Osteoblast (primary cell): ENCODE results near the gene IBA57. TPM values are rescaled to one million over a fixed set of nuclear protein-coding genes. Genes with fewer than 3 reads are reported as not detected.

Experiments used
- DNase-seq: peaks from one replicate; pipeline ENCODE4 v3.0.0; 2011; ENCODE audit warnings: low spot score, mixed read lengths; ENCODE audit not compliant: insufficient read length; ENCODE audit errors: missing footprints
- H2AFZ ChIP-seq: 2 replicates; pipeline ENCODE4 v1.6.0; 2011; ENCODE audit warnings: mild to moderate bottlenecking, low read length
- H3K27ac ChIP-seq: 2 replicates; pipeline ENCODE4 v1.5.1; 2011; ENCODE audit warnings: mild to moderate bottlenecking, low read depth, low read length, moderate library complexity
- H3K27me3 ChIP-seq: 2 replicates; pipeline ENCODE4 v1.6.0; 2012; ENCODE audit warnings: mild to moderate bottlenecking, control low read depth, inconsistent platforms, low read length, moderate library complexity; ENCODE audit not compliant: insufficient read depth
- H3K36me3 ChIP-seq: 2 replicates; pipeline ENCODE4 v1.5.1; 2011; ENCODE audit warnings: mild to moderate bottlenecking, low read length, control low read depth, moderate library complexity; ENCODE audit not compliant: insufficient read depth
- H3K4me1 ChIP-seq: 2 replicates; pipeline ENCODE4 v1.5.1; 2011; ENCODE audit warnings: mild to moderate bottlenecking, low read length, control low read depth, moderate library complexity; ENCODE audit not compliant: insufficient read depth
- H3K4me2 ChIP-seq: 2 replicates; pipeline ENCODE4 v1.6.0; 2011; ENCODE audit warnings: mild to moderate bottlenecking, low read length; ENCODE audit not compliant: insufficient read depth
- H3K4me3 ChIP-seq: fragments of 200-600 bp; sonication (generic); 3 replicates; pipeline ENCODE4 v1.5.1; 2012; ENCODE audit warnings: mild to moderate bottlenecking, low read length, inconsistent platforms; ENCODE audit not compliant: insufficient read depth
- H3K79me2 ChIP-seq: 2 replicates; pipeline ENCODE4 v1.6.0; 2012; ENCODE audit warnings: mild to moderate bottlenecking, low read length, control low read depth, inconsistent platforms; ENCODE audit not compliant: insufficient read depth
- H3K9me3 ChIP-seq: 2 replicates; pipeline ENCODE4 v1.5.1; 2011; ENCODE audit warnings: low read depth, low read length, control low read depth
- H4K20me1 ChIP-seq: 2 replicates; pipeline ENCODE4 v1.6.0; 2012; ENCODE audit warnings: mild to moderate bottlenecking, low read length, control low read depth; ENCODE audit not compliant: insufficient read depth
- CTCF ChIP-seq: IDR thresholded peaks from 2 replicates; pipeline ENCODE4 v1.5.1; 2011; ENCODE audit warnings: mild to moderate bottlenecking, low read depth, low read length, moderate library complexity; ENCODE audit errors: extremely low read depth
- total RNA-seq: library from RNA; depleted of rRNA; stranded (reverse); fragments of >200 nt; gene quantifications from 2 replicates; pipeline ENCODE4 v1.2.3, GENCODE V29; 2012

IBA57 gene
- total RNA-seq, 1 donor, result 4.7 TPM

GRCh38 chr1:228210076-228210651 lies 44.6 kb downstream of the IBA57 start:
- Histone ChIP-seq H2AFZ (no peak overlapping the region), H3K4me2 (no peak overlapping the region), H3K4me1 (no peaks in the 10 kb centered on the region), H3K9me3 (no peaks in the 10 kb centered on the region), H3K27me3 (peaks cover 6% of the 10 kb centered on the region), H4K20me1 (no peaks in the 10 kb centered on the region), H3K4me3 (no peak overlapping the region), H3K79me2 (no peaks in the 10 kb centered on the region), H3K36me3 (no peaks in the 10 kb centered on the region), H3K27ac (no peak overlapping the region)
- DNase-seq, result peak; percentile 92
- TF ChIP-seq CTCF, result no peak

DNA sequence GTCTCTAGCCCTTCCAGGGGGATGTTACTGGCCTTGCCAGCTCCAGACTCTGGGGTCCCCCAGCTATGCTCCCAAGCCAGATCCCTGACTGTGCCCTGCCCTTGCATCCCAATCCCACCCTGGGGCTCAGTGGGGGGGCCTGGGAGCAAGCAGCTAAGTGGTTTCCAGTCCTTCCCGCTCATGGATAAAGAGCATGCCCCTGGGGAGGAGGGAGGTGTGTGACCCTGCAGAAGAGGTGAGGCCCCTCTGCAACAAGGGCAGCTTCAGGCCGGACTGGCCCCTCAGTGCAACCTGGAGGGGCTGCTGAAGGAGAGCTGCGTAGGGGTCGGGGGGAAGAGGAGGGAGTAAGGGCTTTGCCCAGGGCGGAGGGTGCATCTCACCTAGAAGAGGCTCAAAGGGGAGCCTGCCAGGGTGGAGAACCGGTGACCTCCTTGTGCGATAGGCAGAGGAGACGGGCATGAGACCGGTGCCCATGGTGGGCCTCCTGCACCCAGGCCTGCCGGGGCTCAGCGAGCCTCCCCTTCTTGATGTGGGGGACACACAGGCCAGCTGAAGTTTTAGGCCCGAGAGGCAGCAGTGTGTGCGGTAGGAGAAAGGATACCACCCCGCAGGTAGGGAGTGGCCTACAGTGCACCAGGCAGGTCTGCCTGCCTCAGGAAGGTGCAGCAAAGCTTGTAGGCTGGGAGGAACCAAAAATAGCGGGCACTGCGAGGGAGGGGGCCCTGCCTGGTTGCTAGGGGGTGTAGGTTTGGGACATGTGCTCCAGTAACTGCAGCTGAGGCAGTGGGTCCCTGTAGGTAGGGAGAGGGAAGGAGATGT lies 45.3 kb downstream of the IBA57 start:
- Histone ChIP-seq H3K79me2 (no peaks in the 10 kb centered on the region), H3K4me2 (no peak overlapping the region), H2AFZ (no peak overlapping the region), H4K20me1 (no peaks in the 10 kb centered on the region), H3K4me1 (no peaks in the 10 kb centered on the region), H3K36me3 (no peaks in the 10 kb centered on the region), H3K27ac (no peak overlapping the region), H3K27me3 (peaks cover 6% of the 10 kb centered on the region), H3K4me3 (no peak overlapping the region), H3K9me3 (no peaks in the 10 kb centered on the region)
- no peak for TF ChIP-seq CTCF
- peak; percentile 90 for DNase-seq

DNA sequence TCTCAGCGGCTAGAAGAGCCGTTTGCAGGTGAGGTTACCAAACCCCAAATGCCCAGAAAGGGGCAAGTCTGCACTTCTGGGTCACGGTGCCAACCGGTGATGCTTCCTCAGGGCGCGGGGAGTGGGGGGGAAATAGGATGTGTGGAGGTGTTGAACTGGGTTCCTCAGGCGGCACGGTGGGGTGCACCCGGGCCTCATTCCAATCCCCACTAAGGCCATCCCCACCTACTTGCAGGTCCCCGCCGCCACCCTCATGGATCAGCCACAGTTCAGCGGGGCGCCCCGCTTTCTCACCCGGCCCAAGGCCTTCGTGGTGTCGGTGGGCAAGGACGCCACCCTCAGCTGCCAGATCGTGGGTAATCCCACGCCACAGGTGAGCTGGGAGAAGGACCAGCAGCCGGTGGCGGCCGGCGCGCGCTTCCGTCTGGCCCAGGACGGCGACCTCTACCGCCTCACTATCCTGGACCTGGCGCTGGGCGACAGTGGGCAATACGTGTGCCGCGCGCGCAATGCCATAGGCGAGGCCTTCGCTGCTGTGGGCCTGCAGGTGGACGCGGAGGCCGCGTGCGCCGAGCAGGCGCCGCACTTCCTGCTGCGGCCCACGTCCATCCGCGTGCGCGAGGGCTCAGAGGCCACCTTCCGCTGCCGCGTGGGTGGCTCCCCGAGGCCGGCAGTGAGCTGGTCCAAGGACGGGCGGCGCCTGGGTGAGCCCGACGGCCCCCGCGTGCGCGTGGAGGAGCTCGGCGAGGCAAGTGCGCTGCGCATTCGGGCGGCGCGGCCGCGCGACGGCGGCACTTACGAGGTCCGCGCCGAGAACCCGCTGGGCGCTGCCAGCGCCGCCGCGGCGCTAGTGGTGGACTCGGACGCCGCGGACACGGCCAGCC lies 46.2 kb downstream of the IBA57 start:
- peaks cover 6% of the 10 kb centered on the region for H3K27me3 ChIP-seq
- H4K20me1 ChIP-seq, result no peaks in the 10 kb centered on the region
- H2AFZ ChIP-seq, result no peak overlapping the region
- H3K4me2 ChIP-seq, result no peak overlapping the region
- H3K79me2 ChIP-seq, result no peaks in the 10 kb centered on the region
- H3K4me1 ChIP-seq, result no peaks in the 10 kb centered on the region
- no peak overlapping the region for H3K27ac ChIP-seq
- peak; percentile 73 for DNase-seq
- no peak for TF ChIP-seq CTCF
- no peak overlapping the region for H3K4me3 ChIP-seq
- H3K9me3 ChIP-seq, result no peaks in the 10 kb centered on the region
- H3K36me3 ChIP-seq, result no peaks in the 10 kb centered on the region
